ENCODE measurements around the gene RBM10. TPM values are rescaled to one million over a fixed set of nuclear protein-coding genes. Genes with fewer than 3 reads are reported as not detected.

The RBM10 gene
- total RNA-seq, 1 donor from 2014 or later = 58.7 TPM

DNA sequence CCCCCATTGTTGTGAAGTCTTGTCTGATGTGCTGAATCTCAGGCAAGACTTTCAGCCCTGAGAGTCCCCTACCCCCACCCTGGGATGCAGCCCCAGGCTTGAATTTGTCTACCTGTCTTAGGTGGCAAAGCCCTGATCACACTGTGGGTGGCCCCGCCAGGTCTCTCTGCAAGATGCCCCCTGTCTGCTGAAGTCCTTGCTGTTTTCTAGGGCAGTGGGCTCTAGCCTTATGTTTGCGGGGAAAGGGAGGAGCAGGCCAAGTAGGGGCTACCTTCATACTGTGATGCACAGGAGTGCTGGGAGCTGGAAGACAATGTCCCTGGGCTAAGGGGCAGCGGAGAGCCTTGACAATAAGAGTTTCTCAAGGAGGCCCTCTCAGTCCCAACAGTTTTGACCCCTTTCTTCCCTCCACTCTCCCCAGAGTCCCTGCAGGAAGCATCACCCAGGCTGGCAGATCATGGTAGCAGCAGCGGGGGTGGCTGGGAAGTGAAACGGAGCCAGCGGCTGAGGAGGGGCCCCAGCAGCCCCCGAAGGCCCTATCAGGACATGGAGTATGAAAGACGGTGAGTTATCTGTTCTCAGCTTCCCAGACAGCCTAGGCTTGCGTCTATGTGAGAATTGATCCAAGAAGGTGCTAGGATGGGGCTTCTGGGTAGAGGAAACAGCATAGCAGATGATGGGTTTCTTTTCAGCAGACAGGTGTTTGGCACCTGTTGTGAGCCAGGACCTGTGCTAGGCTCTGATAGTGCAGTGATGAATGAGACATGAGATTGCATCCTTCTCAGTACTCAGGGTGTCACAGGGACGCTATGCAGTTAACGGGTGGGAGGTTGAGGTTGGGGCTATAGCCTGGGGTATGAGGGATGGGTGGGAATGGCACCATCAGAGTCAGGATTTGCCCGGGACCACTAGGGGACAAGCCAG is 2.2 kb downstream of the RBM10 start:
- intact Hi-C loops (cut with micrococcal nuclease) = loop anchor here (5.0 kb wide), 1 partner anchor 310 kb away; the partner anchor contains the start of gene RP2

DNA sequence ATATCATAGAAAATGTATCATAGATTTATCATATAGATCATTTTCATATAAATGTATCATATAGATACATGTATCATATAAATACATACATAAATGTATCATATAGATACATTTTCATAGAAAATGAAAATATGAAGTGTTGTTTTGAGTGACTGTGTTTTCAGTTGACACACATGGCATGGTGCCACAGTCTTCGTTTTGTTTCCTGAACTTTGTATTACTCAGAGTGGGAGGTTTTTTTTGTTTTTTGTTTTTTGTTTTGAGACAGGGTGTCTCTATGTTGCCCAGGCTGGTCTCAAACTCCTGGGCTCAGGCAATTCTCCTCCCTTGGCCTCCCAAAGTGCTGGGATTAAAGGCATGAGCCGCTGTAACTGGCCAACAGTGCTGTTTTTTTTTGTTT is 3.9 kb downstream of the RBM10 start:
- intact Hi-C loops (cut with micrococcal nuclease) = loop anchor here (5.0 kb wide), 1 partner anchor 312 kb away; the partner anchor contains the start of gene RP2

DNA sequence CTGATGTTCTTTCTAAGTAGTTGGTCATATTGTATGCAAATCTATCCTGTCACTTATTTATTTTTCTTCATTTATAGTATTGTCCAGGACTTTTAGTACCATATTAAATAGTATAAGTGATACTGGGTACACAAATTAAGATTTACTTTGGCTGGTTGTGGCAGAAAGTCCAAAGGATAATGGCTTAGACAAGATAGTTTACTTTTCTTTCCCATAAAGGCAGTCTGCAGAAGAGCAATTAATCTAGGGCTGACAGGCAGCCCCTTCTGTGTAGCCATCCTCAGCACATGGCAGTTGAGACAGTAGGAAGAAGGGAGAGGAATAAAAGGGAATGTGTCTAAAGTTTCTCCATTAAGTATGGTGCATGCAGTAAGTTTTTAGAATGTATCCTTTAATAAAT is 6.4 kb downstream of the RBM10 start:
- intact Hi-C loops (cut with micrococcal nuclease) = no loop called here

DNA sequence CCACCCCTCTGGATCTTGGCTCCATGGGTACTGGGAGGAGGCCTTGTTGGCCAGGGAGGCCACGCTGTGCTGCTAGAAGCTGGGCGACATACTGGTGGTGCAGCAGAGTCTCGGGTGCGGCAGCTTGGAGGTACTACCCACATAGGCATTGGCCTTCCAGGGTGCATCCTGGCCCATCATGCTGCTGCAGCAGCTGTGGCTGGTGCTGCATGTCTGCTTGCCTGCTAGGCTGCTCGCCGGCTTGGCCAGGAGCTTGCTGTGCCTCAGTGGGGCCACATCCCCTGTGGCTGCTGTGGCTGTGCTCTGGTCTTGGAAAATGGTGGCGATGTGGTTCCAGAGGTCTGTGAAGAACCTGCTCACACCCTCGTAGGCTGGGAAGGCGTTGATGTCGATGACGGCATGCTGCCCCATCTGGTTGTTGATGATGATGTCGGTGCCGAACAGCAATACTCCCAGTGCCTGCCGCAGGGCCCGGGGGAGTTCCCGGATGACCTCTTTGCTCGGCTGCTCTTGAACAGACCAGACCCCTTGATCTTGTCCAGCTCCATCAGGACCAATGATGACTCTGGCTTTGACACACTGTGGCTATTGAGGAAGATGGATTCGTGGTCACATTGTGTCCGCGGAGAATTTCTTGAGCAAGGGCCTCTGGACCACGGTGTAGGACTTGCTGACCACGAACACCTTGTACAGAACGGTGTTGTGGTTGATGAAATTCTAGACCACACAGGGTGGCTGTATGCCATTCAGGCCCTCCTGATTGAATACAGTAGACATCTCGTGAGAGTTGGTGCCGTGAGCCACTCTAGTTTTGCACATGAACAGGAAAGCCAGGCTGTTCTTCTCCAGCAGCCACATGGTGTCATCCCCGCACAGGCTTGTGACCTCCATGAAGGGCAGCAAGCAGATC is 11.8 kb downstream of the RBM10 start:
- intact Hi-C loops (cut with micrococcal nuclease) = no loop called here

DNA sequence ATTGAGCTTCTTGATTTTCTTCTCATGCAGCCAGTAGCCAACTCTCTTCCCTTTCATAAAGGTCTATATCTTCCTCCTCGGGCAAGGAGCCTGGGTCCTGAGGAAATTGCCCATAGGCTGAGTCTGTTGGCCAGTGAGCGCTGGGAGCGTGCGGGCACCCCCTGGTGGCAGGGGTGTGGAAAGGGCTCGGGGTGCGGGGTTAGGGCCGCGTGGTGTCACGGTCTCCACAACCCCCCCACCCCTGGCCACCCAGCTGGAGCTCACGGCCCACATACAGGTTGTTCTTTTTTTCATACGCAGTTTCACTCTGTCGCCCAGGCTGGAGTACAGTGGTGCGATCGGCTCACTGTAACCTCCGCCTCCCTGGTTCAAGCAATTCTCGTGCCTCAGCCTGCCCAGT is 13.1 kb downstream of the RBM10 start:
- intact Hi-C loops (cut with micrococcal nuclease) = no loop called here

DNA sequence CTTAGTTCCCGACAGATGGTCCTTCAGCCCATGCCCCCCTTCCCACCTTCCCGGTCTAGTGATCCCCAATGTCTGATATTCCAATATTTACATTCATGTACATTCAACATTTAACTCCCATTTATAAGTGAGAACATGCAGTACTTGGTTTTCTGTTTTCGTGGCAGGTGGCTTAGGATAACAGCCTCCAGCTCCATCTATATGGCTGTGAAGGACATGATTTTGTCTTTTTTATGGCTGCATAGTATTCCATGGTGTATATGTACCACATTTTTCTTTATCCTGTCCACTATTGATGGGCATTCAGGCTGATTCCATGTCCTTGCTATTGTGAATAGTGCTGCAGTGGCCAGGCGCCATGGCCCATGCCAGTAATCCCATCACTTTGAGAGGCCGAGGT is 13.8 kb downstream of the RBM10 start:
- intact Hi-C loops (cut with micrococcal nuclease) = no loop called here

DNA sequence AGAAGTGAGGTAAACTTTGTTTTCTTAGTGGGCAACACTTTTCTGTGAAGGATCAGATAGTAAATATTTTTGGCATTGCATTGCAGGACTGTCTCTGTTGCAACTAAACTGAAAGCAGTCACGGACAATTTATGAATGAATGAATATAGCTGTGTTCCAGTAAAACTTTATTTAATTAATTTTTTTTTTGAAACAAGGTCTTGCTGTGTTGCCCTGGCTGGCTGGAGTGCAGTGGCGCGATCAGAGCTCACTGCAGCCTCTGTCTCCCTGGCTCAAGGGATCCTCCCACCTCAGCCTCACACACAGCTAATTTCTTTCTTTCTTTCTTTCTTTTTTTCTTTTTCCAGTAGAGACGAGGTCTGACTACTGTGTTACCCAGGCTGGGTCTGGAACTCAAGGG is 15.8 kb downstream of the RBM10 start:
- intact Hi-C loops (cut with micrococcal nuclease) = no loop called here

DNA sequence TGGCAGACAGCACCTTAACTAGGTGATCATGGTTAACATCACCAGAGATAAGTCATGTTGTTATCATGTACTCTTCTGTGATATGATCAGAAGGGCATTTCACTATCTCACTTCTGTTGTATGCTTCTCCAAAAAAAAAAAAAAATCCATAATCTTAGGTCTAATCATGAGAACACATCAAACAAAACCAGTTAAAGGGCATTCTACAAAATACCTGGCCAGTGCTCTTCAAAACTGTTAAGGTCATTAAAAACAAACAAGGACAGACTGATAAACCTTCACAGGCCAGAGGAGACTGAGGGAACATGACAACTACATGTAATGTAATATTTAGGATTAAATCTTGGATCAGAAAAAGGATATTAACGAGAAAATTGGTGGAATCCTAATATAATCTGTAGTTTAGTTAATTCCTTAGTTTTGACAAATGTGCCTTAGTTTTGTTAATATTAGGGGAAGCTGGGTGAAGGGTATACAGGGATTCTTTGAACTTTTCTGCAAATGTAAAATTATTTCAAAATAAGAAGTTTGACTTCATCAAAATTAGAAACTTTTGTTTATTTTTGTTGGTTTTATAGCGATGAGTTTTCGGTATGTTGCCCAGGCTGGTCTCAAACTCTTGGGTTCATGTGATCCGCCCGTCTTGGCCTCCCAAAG is 18.0 kb downstream of the RBM10 start:
- intact Hi-C loops (cut with micrococcal nuclease) = no loop called here

DNA sequence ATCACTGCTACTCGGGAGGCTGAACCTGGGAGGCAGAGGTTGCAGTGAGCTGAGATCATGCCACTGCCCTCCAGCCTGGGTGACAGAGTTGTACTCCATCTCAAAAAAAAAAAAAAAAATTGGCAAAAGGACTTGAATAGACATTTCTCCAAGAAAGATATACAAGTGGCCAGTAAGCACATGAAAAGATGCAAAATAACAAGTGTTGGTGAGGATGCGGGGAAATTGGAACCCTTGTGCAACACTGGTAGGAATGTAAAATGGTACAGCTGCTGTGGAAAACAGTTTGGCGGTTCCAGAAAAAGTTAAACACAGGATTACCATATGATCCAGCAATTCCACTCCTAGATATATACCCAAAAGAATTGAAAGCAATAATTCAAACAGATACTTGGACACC is 19.4 kb downstream of the RBM10 start:
- intact Hi-C loops (cut with micrococcal nuclease) = no loop called here

DNA sequence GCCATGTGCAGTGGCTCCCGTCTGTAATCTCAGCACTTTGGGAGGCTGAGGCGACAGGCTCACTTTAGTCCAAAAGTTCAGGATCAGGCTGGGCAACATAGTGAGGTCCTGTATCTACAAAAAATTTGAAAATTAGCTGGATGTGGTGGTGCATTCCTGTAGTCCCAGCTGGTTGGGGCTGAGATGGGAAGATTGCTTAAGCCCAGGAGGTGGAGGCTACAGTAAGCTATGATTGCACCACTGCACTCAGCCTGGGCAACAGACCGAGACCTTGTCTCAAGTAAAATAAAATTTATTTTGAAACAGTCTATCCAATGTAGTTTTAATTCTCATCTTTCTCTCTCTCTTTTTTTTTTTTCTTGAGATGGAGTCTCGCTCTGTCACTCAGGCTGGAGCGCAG is 21.1 kb downstream of the RBM10 start:
- intact Hi-C loops (cut with micrococcal nuclease) = no loop called here

DNA sequence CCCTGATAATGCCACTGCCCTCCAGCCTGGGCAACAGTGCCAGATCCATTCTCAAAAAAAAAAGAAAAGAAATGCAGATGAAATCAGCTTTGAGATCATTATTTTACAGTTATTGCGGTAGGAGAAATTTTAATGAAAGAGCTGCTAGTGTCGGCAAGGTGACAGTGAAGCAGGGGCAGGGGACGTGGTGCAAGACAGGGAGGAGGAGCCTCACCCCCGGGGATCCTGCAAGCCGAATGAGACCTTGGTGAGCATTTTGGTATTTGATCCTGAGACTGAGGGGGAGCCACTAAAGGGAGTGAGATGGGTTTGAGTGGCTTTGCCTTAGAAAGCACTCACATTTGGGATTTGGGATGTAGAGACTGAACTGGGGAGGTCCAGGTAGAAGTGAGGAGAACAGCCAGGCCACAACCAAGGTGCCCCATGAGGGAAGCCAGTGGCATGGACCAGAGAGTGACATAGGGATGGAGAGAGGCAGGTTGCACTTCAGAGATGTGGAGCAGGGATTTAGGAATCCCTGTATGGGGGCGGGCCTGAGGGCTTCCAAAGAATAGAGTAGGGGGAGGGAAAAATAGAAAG is 23.6 kb downstream of the RBM10 start:
- intact Hi-C loops (cut with micrococcal nuclease) = no loop called here

DNA sequence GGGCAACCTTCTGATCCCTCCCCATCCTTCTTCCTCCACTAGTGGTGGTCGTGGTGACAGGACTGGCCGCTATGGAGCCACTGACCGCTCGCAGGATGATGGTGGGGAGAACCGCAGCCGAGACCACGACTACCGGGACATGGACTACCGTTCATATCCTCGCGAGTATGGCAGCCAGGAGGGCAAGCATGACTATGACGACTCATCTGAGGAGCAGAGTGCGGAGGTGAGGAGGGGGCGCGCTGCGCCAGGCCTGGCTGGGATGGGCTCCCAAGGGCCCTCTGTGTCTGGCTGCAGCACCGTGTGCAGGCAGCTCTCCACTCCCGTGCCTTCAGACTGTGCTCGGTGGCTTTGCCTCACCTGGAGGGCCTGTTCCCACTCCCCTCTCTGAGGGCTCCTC is 24.3 kb downstream of the RBM10 start:
- intact Hi-C loops (cut with micrococcal nuclease) = no loop called here

DNA sequence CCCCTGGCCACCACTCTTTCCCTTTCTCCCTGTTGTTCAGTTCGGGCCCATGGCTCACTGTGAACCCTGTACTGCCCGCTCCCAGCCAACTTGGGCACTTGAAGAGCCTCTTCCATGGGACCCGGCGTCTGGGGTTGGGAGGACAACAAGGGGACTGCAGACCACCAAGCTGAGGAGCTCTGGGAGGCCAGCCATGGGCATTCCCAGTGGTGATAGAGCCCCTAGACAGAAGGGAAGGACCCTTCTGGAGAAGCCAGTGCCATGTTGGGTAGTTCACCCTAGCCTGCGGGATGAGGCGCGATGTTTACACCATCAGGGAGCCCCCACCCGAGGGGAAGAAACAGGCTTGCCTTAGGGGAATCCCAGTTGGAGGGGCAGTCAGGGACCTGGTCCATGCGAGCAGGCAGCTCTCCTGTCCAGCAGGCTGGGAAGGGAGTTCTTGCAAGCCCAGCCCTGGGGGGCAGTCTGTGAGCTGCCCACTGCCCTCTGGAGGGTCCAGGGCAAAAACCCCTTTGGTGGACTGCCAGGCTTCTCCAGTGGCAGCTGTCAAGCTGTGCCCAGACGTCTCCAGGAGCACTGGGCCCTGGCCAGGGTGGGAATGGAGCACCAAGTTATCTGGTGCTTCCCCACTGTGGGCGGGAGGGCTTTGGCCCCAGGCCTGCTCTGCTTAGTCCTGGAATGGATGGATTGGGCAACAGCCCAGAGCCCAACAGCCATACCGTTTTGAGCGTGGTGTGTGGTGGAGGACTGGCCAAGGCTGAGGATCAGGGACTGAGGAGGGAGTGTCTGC is 24.9 kb downstream of the RBM10 start:
- intact Hi-C loops (cut with micrococcal nuclease) = no loop called here

DNA sequence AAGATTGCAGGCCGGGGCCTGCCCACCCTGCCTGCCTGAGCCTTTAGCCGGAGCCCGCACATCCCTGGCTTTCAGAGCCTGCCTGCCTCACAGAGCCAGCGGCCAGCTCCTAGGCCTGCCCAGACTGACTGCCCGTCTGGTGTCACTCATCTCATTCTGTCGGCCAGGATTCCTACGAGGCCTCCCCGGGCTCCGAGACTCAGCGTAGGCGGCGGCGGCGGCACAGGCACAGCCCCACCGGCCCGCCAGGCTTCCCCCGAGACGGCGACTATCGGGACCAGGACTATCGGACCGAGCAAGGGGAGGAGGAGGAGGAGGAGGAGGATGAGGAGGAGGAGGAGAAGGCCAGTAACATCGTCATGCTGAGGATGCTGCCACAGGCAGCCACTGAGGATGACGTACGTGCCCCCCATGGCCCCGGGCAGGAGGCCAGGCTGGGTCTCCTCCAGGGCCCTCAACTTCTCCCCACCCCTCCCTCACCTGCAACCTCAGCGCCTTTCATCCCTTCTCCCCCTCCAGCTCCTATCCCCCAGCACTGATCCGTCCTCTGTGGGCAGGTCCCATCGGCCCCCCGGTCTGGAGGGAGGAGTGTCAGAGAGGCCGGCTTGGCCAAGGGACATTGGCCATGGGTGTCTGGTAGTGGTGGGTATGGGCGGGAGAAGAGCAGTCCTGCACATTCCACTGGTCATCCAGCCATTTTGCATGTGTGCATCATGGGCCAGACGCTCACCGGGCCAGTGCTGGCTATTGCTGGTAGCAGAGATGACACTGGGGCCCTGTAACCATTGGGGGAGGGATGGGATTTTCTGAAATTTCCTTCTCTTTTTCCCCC is 26.1 kb downstream of the RBM10 start:
- intact Hi-C loops (cut with micrococcal nuclease) = no loop called here

DNA sequence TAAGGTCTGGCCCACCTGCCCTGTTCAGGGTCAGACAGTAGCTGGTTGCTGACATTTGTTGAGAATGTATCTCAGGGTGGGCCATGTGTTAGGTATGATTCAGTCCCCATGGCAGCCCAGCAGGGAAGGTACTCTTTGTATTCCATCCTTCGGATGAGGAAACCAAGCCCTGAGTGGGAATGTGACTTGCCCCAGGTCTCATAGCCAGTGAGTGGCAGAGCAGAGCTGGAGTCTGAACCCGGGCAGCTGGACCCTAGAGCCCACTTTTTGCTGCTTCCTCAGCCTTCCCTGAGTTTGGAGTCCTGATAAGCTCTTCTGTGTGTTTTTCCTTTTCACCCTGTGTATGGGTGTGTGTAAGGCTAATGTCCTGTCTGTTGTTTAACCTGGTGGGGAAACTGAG is 27.0 kb downstream of the RBM10 start:
- intact Hi-C loops (cut with micrococcal nuclease) = no loop called here

DNA sequence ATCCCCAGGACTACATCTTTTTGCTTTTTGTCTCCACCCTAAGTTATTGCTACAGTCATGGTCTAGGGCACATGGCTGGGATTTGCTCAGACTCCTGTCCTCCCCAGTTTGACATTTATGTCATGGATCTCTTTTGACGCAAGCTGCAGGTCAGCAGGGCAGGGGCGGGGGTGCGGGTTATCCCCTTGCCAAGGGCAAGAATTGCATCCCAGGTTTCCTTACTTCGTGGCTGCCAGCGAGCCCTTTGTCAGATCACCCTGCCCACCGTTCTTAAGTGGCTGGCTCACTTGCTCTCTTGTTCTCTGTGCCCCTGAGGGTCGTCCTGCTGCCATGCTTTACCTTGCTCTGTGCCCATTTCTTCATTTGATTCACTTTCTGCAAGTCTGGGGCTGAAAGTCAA is 27.5 kb downstream of the RBM10 start:
- intact Hi-C loops (cut with micrococcal nuclease) = no loop called here

DNA sequence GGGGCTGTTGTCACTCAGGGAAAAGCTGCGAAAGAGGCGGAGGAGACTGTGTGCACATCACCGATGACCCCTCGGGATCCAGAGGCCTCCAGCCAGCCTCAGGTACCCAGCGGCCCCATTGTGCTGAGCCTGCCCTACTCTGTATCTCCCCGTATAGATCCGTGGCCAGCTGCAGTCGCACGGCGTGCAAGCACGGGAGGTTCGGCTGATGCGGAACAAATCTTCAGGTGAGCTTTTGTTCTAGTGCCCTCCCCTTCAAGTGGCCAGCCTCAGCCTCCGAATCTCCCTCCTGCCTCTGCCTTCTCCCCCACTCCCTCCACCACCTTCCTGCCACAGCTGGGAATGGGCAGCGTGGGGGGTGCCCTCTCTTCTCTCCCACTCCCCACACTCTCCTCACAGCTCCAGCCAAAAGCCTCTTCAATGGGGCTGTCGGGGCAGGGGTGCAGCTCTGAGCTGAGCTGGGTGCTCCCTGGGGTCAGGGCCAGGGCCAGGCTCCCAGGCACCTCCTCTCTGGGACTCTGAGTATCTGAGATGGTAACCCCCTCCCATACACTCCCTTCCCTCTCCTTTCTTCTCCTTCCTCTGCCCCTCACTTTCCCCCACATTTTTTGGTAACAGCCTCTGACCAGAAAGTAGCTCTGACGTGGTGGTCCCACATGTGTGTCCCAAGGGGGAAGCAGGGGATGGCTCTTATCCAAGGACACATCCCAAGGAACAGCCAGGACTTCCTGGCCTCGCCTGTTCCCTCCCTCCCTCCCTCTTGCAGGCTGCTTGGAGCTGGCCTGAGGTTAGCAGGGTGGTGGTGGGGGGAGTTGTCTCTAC is 28.2 kb downstream of the RBM10 start:
- intact Hi-C loops (cut with micrococcal nuclease) = no loop called here

DNA sequence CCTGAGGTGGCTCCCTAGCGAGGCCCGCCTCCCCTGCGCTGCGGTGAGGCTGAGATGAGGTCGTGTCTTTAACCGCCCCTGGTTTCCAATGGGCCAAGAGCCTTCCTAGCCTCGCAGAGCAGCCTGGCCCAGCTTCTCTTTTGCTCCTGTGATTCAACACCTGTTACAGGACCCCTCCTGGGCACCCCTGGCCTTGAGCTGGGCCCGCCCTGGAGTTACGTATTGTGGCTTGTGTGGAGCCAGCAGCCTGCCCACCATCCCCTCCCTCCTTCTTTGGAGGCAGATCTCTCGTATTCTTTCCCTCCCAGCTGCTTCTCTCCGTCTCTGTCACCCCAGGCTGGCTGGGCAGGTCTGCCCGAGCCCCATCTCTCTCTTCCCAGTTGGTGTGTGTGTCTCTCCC is 29.4 kb downstream of the RBM10 start:
- intact Hi-C loops (cut with micrococcal nuclease) = no loop called here
